ENCODE data around the gene NYAP1.
A peak's percentile ranks its signal among the peaks of the same experiment; 100 is the strongest.
"Not testable (repeated sequence)": the region's sequence is repeated elsewhere in the genome, so short reads cannot be mapped to it uniquely, and the experiment has no call there.

NYAP1 gene

DNA sequence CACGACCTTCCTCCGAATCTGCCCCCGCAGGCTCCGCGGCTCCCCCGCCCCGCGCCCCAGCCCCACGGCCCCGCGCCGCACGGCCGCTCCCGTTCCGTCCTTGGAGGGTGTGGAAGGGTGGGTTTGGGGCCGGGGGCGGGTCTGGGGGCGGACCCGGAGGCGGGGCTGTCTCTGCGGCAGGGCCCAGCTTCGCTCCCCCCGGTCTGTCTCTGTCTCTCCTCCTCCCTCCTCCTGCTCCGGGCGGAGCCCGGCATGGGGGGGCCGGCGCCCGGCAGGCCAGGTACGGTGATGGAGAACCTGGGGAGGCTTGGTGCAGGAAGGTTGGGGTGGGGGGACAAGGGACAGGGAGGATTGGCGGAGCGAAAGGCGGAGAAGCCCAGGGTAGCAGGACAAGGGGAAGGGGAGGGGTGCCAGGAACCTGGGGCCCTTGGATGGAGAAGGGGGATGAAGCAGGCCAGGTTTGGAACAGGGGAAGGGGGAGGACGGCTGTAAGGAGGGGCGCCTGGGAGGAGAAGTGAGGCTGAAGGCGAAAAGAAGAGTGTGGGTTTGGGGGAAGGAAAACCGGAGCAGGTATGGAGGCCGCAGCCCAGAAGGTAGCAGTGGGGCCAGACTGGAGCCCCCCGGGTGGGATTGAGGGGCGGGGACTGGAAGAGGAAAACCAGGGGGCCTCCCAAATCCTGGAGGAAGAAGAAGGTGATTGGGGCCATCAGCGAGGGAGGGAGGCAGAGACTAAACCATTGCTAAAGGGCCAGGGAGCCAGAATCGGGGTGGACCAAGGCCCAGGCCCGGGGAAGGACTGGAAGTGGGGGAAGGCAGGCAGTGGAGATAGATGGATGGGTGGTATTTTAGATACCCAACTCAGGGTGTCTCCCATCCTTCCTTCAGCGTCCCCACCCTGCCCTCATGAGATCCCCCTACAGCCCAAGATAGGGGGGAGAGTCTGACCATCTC is at the start of gene NYAP1:
TSS of gene NYAP1 (plus strand) at position 206 of the 951 bp plus-strand sequence. CDS start 1,385 bp downstream, outside the sequence.
- peak; percentile 39 for DNase-seq

DNA sequence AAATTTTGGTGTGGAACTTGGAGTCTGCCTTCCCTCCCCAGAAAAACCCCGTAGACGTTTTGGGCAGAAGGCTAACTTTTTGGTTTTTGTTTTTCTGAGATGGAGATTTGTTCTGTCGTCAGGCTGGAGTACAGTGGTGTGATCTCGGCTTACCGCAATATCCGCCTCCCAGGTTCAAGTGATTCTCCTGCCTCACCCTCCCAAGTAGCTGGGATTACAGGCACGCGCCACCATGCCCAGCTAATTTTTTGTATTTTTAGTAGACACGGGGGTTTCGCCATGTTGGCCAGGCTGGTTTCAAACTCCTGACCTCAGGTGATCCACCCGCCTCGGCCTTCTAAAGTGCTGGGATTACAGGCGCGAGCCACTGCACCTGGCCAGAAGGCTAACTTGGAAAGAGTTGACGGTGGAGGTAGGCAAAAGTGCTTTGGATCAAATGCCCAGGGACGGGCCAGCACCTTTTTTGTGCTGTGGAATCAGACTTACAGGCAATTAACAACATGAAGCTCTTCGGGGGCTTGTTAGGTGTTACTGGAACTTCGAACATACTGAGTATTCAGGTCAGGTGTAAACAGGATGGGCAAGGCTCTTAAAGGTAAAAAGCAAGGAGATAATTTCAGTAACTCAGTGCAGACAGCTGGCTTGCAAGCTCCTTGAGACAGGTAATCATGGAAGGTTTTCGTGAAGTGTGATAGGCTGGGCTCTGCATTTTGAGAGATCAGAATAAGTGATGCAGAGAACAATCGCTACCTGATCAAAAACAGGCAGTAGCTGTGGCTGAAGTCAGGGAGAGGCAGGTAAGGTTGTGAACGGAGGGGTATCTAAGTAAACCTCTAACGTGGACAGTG is 49.2 kb upstream of the NYAP1 start:
- DNase-seq: no peak

DNA sequence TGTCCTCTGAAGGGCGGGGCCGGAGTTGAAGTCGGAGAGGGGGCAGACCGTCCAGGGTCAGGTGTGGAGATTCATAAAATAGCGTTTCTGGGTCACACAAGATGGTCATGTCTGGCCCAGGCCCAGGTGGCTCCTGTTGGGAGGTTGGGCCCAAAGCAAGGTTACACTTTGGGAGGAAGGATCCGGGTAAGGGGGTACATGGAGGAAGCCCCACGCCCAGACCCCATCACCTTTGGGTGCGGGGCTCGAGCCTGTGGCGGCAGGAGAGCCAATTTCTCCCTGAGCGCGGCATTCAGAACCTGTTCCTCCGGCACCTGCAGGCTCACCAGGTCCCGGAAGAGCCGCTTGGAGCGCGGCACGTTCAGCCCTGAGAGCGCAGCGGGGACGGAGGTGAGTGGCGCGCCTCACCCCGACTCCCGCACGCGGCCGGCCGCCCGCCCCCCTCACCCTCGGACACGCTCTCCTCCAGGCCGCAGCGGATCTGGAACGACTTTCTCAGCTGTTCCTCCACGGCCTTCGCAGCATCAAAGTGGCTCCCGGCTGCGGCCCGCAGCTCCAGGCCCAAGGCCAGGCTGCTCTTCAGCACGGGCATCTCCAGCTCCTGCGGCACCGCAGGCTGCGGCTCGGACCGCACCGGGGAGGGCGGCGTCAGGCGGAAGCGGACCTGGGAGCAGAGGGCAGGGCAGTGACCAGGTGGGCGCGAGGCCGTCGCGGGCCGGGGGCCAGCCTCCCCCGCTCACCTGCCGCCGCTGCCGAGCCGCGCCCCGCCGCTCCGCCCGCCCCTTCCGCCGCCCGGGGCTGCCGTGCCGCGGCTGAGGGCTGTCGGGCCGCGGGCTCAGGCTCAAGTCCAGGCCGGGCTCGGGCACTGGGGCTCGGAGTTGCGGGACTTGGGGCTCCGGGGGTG is 48.1 kb upstream of the NYAP1 start:
- no peak for DNase-seq

DNA sequence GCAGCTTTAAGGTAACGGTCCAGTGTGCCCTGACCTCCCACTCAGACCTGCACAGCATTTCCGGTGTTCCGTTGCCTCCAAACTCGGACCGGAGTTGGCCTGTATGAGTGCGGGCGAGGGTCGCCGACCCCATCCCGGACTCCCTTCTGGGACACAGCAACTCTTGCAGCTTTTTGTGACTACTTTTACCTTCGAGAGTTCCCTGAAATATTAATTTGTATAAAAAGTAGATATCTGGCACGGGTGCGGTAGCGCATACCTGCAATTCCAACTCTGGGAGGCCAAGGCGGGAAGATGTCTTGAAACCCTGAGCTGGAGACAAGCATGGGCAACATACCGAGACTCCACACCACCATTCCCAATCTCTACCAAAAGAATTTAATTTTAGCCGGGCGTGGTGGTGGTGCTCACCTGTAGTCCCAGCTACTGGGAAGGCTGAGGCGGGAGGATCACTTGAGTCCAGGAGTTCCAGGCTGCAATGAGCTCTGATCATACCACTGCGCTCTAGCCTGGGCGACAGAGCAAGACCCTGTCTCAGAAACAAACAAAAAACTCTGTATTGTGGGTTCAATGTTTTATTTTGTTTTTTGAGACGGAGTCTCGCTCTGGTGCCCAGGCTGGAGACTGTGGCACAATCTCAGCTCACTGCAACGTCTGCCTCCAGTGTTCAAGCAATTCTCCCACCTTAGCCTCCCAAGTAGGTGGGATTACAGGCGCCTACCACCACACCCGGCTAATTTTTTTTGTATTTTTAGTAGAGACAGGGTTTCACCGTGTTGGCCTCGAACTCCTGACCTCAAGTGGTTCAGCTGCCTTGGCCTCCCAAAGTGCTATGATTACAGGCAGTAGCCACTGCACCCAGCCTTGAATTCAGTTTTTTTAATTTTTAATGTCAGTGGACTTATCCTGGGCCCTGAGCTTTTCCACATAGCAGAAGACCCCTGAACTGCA is 46.3 kb upstream of the NYAP1 start:
- no peak for DNase-seq

DNA sequence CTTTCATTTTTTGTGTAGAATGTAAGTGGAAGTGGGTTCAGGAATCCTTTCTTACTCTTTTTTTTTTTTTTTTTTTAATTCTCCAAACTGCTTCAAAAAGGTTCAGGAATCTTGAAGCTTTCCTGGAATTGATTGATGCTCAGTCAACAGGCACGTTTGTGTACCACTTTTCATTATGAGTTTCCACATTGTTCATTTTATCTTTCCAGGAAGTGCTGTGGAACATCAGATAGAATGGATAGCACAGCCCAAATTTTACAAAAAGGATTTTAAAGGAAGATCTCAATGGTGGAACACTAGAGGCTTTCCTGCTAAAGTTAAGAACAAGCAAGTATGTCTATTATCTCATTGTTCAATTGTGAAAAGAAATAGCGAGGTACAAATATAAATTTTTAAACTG is 45.6 kb upstream of the NYAP1 start:
- DNase-seq: no peak

DNA sequence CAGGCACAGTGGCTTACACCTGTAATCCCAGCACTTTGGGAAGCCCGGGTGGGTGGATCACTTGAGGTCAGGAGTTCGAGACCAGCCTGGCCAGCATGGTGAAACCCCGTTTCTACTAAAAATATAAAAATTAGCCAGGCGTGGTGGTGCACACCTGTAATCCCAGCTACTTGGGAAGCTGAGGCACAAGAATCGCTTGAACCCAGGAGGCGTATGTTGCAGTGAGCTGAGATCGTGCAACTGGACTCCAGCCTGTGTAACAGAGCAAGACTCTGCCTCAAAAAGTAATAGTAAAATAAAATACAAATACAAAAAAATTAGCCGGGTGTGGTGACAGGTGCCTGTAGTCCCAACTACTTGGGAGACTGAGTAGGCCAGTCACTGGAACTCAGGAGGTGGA is 45.0 kb upstream of the NYAP1 start:
- not testable (repeated sequence) for DNase-seq

DNA sequence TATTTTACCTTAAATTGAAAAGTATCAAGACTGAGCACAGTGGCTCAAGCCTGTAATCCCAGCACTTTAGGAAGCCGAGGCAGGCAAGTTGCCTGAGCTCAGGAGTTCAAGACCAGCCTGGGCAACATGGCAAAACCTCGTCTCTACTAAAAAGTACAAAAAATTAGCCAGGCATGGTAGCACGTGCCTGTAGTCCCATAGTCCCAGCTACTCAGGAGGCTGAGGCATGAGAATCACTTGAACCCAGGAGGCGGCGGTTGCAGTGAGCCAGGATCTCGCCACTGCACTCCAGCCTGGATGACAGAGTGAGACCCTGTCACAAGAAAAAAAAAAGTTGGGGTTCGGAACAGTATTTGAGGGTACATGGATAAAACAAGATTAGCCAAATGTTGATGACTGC is 44.5 kb upstream of the NYAP1 start:
- DNase-seq: not testable (repeated sequence)

DNA sequence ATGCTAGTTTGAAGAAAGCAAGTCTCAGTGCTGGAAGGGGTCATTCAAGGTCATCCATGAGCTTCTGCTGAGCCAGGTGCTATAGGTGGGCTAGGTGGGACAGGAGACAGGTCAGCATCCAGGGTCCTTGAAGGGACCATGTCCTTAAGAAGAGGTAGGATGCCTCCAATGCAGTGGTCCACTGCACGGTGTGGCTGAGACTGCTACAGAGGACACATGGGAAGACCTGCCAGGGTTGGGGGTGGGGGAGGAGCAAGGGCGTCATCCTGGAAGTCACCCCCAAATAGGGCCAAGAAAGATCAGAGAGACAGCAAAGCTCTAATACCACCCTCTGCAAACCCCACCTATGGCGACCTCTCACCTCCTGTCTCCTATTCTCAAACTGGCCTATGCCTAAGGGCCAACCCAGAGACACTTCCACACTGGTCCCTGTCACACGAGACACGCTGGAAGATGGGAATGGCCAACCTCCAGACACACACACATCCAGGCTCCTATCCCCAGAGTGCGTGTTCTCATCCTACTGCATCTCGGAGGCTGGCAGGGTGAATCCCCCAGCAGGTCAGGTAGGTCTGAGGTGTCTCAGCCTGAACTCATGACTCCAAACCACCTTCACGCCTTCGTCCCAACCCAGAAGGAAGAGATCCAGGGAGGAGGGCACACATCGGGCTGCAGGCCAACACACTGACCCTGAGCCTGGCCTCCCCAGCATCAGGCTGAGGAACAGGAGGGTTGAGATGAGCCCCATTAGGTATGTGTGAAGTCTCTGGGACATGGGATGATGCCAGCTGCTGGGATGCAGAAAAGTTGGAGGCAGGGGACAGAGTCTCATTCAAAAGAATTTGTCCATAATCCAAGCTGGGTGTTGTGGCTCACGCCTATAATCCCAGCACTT is 41.8 kb upstream of the NYAP1 start:
- DNase-seq: no peak

DNA sequence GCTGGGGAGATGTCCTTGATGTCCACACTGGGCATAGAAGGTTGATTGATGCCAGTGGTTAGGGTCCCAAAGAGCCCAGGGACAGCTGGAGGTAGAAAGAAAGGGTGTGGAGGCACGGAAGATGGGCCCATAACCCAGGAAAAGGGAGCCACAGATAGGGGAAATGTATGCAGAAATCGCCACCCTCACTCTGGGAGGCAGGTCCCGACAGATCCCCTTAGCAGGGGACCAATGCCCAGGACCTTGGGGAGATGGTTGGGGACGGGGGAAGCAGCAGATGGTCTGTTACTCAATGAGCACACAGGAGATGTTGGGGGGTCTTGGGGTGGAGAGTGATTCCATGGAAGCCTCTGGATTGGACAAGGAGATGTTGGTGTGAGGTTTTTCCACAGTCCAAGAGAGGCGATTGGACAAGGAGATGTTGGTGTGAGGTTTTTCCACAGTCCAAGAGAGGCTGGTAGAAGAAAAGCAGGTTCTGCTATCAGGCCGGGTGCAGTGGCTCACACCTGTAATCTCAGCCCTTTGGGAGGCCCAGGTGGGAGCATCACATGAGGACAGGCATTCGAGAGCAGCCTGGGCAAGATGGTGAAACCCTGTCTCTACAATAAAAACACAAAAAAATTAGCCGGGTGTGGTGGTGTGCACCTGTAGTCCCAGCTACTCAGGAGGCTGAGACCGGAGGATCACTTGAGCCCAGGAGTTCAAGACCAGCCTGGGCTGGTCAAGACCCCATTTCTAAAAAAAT is 40.5 kb upstream of the NYAP1 start:
- DNase-seq: no peak

DNA sequence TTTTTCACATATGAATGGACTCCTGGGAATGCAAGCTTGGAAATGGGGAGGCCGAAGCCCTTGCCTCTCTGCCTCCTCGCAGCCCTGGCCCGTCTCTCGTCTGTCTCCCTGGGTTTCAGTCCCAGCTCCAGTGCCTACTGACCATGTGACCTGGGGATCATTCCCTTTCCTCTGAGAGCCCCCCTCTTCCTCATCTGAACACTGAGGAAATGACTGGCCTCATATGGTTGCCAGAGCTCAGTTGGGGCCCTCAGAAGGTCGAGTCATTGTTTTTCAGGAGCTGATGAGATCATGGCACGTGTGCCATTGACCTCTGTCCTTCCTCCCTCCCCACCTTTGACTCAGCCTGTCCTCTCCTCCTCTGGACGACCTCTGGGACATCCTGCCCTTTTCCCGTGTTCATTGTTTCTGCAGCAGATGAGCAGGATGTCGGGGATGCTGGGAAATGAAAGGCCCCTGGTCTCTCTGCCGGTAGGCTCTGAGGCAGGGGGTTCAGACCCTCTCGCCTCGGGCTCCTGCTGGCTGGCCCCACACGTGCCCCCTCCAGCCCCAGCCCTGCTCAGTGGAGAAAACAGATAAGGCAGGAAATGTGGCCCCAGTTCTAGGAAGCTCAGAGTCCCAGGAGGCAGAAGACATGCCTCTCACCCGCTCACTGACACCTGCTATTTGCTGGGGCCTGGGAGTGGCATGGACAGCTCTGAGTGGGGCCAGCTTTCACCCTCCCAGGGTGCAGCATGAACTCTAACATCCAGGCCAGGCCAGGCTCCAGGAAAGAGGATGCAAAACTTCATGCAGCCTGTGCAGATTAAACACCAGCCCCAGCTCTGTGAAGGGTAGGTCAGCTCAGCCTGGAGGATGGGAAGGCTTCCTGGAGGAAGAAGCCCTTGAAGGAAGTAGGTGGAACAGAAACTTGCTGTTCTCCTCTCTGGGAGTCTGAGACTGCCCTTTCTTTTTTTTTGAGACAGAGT is 39.1 kb upstream of the NYAP1 start:
- DNase-seq: no peak

DNA sequence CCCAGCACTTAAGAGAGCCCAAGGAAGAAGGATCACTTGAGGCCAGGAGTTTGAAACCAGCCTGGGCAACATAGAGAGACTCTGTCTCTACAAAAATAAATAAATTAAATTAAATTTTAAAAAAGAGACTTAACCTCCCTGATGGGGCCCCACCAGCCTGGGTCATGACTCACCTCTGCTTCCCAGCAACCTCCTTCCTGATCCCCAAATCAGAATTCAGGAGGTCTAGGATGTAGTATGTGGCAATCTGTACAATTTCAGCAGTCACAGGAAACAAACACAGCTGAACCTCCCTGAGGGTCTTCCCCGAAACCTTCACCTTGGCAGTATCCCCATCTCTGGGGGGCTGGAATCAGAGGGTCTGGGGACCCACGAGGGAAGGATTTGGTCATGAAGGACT is 37.7 kb upstream of the NYAP1 start:
- DNase-seq: no peak

DNA sequence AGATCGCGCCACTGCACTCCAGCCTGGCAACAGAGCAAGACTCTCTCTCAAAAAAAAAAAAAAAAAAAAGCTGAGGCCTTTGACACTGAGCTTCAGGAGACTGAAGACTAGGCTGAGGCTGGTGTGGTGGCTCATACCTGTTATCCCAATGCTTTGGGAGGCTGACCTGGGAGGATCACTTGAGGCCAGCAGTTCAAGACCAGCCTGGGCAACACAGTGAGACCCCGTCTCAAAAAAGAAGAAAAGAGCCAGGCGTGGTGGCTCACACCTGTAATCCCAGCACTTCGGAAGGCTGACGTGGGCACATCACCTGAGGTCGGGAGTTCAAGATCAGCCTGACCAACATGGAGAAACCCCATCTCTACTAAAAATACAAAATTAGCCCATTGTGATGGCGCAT is 36.4 kb upstream of the NYAP1 start:
- DNase-seq: not testable (repeated sequence)

DNA sequence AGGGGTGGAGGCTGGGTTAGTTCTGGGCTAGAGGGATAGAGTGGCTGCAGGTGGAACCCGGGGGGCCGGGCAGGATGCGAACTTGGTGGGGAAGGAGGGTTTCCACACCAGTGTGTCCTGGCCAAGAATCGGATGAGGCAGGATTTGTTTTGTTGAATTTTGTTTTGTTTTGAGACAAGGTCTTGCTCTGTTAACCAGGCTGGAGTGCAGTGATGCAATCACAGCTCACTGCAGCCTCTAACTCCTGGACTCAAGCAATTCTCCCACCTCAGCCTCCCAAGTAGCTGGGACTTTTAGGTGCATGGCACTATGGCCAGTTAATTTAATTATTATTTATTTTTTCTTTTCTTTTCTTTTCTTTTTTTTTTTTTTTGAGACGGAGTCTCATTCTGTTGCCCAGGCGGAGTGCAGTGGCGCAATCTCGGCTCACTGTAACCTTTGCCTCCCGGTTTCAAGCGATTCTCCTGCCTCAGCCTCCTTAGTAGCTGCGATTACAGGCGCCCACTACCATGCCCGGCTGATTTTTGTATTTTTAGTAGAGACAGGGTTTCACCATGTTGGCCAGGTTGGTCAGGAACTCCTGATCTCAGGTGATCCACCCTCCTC is 34.4 kb upstream of the NYAP1 start:
- no peak for DNase-seq

DNA sequence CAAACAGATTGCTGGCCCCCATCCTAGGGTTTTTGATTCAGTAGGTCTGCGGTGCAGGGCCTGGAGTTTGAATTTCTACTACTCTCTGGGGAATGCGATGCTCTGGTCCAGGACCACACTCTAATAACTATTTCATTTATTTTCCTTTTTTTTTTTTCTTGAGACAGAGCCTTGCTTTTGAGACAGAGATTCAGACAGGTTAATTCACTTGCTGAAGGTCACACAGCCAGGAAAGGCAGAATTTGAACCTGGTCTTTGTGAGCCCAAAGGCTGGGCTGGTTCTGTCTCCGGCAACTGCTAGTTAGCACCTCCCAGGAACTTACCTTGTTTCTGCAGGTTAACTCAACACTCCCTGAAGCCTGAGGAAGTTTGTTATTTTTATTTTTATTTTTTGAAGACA is 31.2 kb upstream of the NYAP1 start:
- no peak for DNase-seq

DNA sequence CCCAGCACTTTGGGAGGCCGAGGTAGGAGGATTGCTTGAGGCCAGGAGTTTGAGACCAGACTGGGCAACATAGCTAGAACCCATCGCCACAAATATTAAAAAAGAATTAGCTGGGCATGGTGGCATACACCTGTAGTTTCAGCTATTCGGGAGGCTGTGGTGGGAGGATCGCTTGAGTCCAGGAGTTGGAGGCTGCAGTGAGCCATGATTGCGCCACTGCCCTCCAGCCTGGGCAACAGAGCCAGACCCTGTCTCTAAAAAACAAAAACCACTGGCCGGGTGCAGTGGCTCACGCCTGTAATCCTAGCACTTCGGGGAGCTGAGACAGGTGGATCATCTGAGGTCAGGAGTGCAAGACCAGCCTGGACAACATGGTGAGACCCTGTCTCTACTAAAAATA is 29.9 kb upstream of the NYAP1 start:
- not testable (repeated sequence) for DNase-seq

DNA sequence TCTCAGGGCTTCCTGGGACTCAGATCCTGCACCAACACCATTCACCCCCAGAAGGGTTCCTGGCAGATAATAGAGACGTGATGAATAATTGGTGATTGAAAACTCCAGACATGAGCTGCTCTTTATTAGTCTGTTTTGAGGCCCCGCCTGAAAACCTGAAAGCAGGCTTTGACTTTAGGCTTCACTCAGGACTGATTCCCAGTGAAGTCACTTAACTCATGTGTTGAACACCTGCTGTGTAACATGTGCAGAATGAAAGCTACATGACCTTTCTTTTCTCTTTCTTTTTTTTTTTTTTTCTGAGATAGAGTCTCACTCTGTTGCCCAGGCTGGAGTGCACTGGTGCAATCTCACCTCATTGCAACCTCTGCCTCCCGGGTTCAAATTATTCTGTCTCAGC is 28.5 kb upstream of the NYAP1 start:
- no peak for DNase-seq

DNA sequence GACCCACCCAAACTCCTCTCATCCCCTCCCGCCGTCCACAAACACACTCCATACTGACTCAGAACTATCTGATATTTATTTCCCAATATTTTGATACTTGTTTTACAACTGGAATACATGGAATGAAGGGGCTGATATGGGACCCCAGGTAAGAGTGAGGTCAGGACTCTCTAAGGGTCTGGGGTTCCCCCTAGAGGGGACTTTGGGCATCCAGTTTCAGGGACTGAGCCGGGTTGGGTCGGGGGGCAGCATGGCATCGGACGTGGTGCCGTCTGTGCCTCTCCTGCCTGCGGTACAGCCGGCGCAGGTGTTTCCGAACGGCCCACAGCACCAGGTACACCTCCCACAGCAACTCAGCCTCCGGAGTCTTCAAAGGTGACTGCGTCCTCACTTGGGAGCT is 27.2 kb upstream of the NYAP1 start:
- no peak for DNase-seq

DNA sequence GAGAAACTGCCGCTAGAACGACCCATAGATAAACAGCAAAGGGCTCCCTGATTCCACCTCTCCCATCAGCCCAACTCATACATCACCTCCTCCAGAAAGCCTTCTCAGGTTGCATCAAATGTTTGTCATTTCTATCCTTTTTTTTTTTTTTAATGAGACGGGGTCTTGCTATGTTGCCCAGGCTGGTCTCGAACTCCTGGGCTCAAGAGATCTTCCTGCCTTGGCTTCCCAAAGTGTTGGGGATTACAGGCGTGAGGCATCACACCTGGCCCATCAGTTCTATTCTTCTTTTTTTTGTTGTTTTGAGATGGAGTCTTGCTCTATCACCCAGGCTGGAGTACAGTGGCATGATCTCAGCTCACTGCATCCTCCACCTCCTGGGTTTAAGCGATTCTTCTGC is 26.7 kb upstream of the NYAP1 start:
- DNase-seq: no peak
